Heart left ventricle (tissue), 13 donors: ENCODE results near the gene ZNF423.

ENCODE experiments used
- CTCF ChIP-seq, 12 donors: fragments of 200-600 bp; sonication (generic) in 4 of 12; IDR thresholded peaks; one replicate each; pipeline versions ENCODE4 v1.5.0 to v1.8.0; 2018 to 2022; ENCODE audit warnings: antibody characterized with exemption in 12 of 12, mild to moderate bottlenecking in 5 of 12
- POLR2A ChIP-seq, 2 donors: fragments of 450-650 bp; IDR thresholded peaks; one replicate each; pipeline ENCODE4 v1.6.1; 2017; ENCODE audit warnings: antibody characterized with exemption in 2 of 2, mild to moderate bottlenecking in 2 of 2, moderate library complexity in 2 of 2
- donor health status: ischemic (EF 13 %, LVEDD 7.1; RV severe dilation, severe dysfunction).
- donor health status: DM: no; HTN: yes; CAD: no.
- donor health status: DM: no; HTN: no; CAD: no.
- donor health status: ischemic (EF 25% LVEDD 6.9; RV normal size, moderate dysfunction).
- donor health status: ischemic (EF 25% LVEDD 5.7; RV mildly dilated, moderate dysfunction).
- donor health status: ischemic (EF 35%, LVEDD 5.7; RV mildly dilated, moderate dysfunction).
- donor health status: nonischemic (EF 11% LVEDD 7.7; RV severe dilation, severe dysfunction).
- donor health status: DM: yes; HTN: yes; CAD: no.
- donor health status: PGD.
- donor health status: ischemic (EF 29% LVEDD 5.4; RV normal size, mild dysfunction).
- donor health status: nonischemic (EF 23%, LVEDD 6.1; RV moderate dilation, normal function).

GRCh38 chr16:49743658-49744057 lies 112.3 kb downstream of the ZNF423 start:
- no peak for TF ChIP-seq POLR2A (IDR thresholded peaks at IDR 0.05)
- no peak for TF ChIP-seq CTCF (IDR thresholded peaks at IDR 0.05)
